SK-N-SH (cell line): ENCODE measurements around the gene NTSR2. TPM values are rescaled to one million over a fixed set of nuclear protein-coding genes. Genes with fewer than 3 reads are reported as not detected.

Experiments used
- CTCF ChIA-PET: fragments of 300-600, 350-600 bp; formaldehyde crosslinking; extraction: SDS; loops from one replicate; lab custom pipeline; 2021; lab: Yijun Ruan, JAX
- POLR2A ChIA-PET: fragments of 350-600 bp; sonication (Branson Sonifier 250); formaldehyde crosslinking; extraction: SDS; loops from one replicate; lab custom pipeline; 2020; ENCODE audit warnings: antibody characterized with exemption, inconsistent platforms; lab: Yijun Ruan, JAX
- DNase-seq: peaks from one replicate; pipeline ENCODE4 v3.0.0; 2012
- H2AFZ ChIP-seq: fragments of 200-600 bp; sonication (generic); 2 replicates; pipeline ENCODE4 v1.8.1; 2016; ENCODE audit warnings: antibody characterized with exemption, mild to moderate bottlenecking, low read depth
- H3F3A ChIP-seq: fragments of 200-600 bp; sonication (generic); replicated peaks from 2 replicates; pipeline ENCODE3; 2016; ENCODE audit warnings: antibody characterized with exemption, mild to moderate bottlenecking; ENCODE audit not compliant: insufficient read depth
- H3K27ac ChIP-seq, 2 experiments: fragments of 200-500 bp in 1 of 2; fragments of 200-600 bp in 1 of 2; sonication (Bioruptor generic) in 1 of 2; sonication (generic), shearing (Covaris generic) in 1 of 2; 2 replicates each; pipeline versions ENCODE4 v1.5.1 to v1.6.1; 2014 to 2016; ENCODE audit warnings: low read depth in 2 of 2, inconsistent platforms in 1 of 2, low read length in 1 of 2, mild to moderate bottlenecking in 1 of 2, mixed read lengths in 1 of 2
- H3K27me3 ChIP-seq: fragments of 200-600 bp; sonication (generic), shearing (Covaris generic); 2 replicates; pipeline ENCODE4 v1.6.1; 2016; ENCODE audit warnings: mixed run types; ENCODE audit not compliant: insufficient read depth
- H3K36me3 ChIP-seq, 2 experiments: fragments of 200-500 bp in 1 of 2; fragments of 200-600 bp in 1 of 2; sonication (Bioruptor generic) in 1 of 2; sonication (generic) in 1 of 2; replicated peaks in 1 of 2; 2 replicates each; pipeline versions ENCODE3 to v1.5.1; 2014 to 2016; ENCODE audit warnings: low read length in 1 of 2, mild to moderate bottlenecking in 1 of 2; ENCODE audit not compliant: insufficient read depth in 2 of 2, control insufficient read depth in 1 of 2
- H3K4me1 ChIP-seq, 2 experiments: fragments of 200-500 bp in 1 of 2; fragments of 200-600 bp in 1 of 2; sonication (Bioruptor generic) in 1 of 2; sonication (generic), shearing (Covaris generic) in 1 of 2; 2 replicates each; pipeline versions ENCODE4 v1.5.1 to v1.6.1; 2014 to 2016; ENCODE audit warnings: low read depth in 1 of 2, low read length in 1 of 2, mixed run types in 1 of 2; ENCODE audit not compliant: insufficient read depth in 2 of 2, control insufficient read depth in 1 of 2
- H3K4me2 ChIP-seq: fragments of 200-600 bp; sonication (generic), shearing (Covaris generic); 2 replicates; pipeline ENCODE4 v1.6.1; 2017; ENCODE audit warnings: mixed run types
- H3K4me3 ChIP-seq, 2 experiments: fragments of 200-500 bp in 1 of 2; fragments of 200-600 bp in 1 of 2; sonication (Bioruptor generic) in 1 of 2; sonication (generic), shearing (Covaris generic) in 1 of 2; 2 replicates each; pipeline versions ENCODE4 v1.5.1 to v1.8.1; 2014 to 2016; ENCODE audit warnings: low read depth in 2 of 2, inconsistent platforms in 1 of 2, low read length in 1 of 2, mild to moderate bottlenecking in 1 of 2, mixed read lengths in 1 of 2, moderate library complexity in 1 of 2
- H3K79me2 ChIP-seq: fragments of 200-600 bp; sonication (generic); 2 replicates; pipeline ENCODE4 v1.8.1; 2017; ENCODE audit warnings: mild to moderate bottlenecking; ENCODE audit not compliant: insufficient read depth
- H3K9ac ChIP-seq: fragments of 200-600 bp; sonication (generic); 2 replicates; pipeline ENCODE4 v1.6.1; 2017; ENCODE audit warnings: mixed run types
- H3K9me2 ChIP-seq: fragments of 200-600 bp; sonication (generic); 2 replicates; pipeline ENCODE4 v1.6.1; 2017; ENCODE audit warnings: mixed run types
- H3K9me3 ChIP-seq: fragments of 200-600 bp; sonication (generic); 2 replicates; pipeline ENCODE4 v1.6.1; 2017; ENCODE audit warnings: mixed run types, mild to moderate bottlenecking, moderate library complexity
- H4K20me1 ChIP-seq: fragments of 200-600 bp; sonication (generic); 2 replicates; pipeline ENCODE4 v1.6.1; 2017; ENCODE audit warnings: mild to moderate bottlenecking, mixed run types; ENCODE audit not compliant: insufficient read depth
- FOXJ3 ChIP-seq: sonication (generic); formaldehyde crosslinking; IDR thresholded peaks from 2 replicates; pipeline ENCODE4 v1.5.1; 2020; ENCODE audit warnings: mild to moderate bottlenecking, missing genetic modification reagents
- JUND ChIP-seq: IDR thresholded peaks from 2 replicates; pipeline ENCODE4 v1.4.0; 2012
- MAX ChIP-seq: IDR thresholded peaks from 2 replicates; pipeline ENCODE4 v1.4.0; 2012; ENCODE audit warnings: low read depth
- NFIC ChIP-seq: IDR thresholded peaks from 2 replicates; pipeline ENCODE4 v1.4.0; 2012; ENCODE audit warnings: borderline replicate concordance
- NRF1 ChIP-seq: IDR thresholded peaks from 2 replicates; pipeline ENCODE4 v1.6.1; 2012; ENCODE audit warnings: low read depth, mild to moderate bottlenecking, low read length
- POLR2AphosphoS5 ChIP-seq: IDR thresholded peaks from 2 replicates; pipeline ENCODE4 v1.6.1; 2012; ENCODE audit warnings: low read depth, low read length
- RCOR1 ChIP-seq: fragments of 150-350 bp; IDR thresholded peaks from 2 replicates; pipeline ENCODE4 v1.6.1; 2017; ENCODE audit warnings: antibody characterized with exemption, low read length
- SMC3 ChIP-seq: IDR thresholded peaks from 2 replicates; pipeline ENCODE4 v1.6.1; 2012; ENCODE audit warnings: low read depth, low read length, improper control_type of control experiment
- TEAD4 ChIP-seq: IDR thresholded peaks from 2 replicates; pipeline ENCODE4 v1.4.0; 2012; ENCODE audit warnings: mild to moderate bottlenecking, borderline replicate concordance; ENCODE audit not compliant: insufficient read depth
- YY1 ChIP-seq: IDR thresholded peaks from 2 replicates; pipeline ENCODE4 v1.4.0; 2012; ENCODE audit warnings: low read depth, mild to moderate bottlenecking
- WGBS: methylation state at CpG from one replicate; pipeline ENCODE4 v1.1.6; 2017; ENCODE audit warnings: low lambda C conversion rate; 5-methylcytosine and 5-hydroxymethylcytosine counted together
- polyA plus RNA-seq, 3 experiments: library from polyadenylated mRNA; depleted of rRNA; stranded (reverse); fragments of >200 nt; gene quantifications; 2 replicates each; pipeline ENCODE4 v1.2.3, GENCODE V29; 2012
- TF ChIP-seq, protein P1 (sequence below): IDR thresholded peaks from 2 replicates; pipeline ENCODE4 v1.6.1; 2012; ENCODE audit warnings: mild to moderate bottlenecking, low read depth, low read length, moderate library complexity

NTSR2 gene
- polyA plus RNA-seq, 1 of the 3 experiments (the other 2 are of a cell fraction): not detected

GRCh38 chr2:11616097-11616687 lies 53.8 kb downstream of the NTSR2 start:
- H3K79me2 ChIP-seq: no peaks in the 10 kb centered on the region
- H3K9ac ChIP-seq: no peak overlapping the region
- no peak overlapping the region for H3K27ac ChIP-seq
- peaks cover 0 to 2% of the 10 kb centered on the region in 2 experiments for H3K36me3 ChIP-seq
- H3K9me2 ChIP-seq: no peaks in the 10 kb centered on the region
- no peaks in the 10 kb centered on the region for H4K20me1 ChIP-seq
- 69% methylated on average over 14 of the region's 14 CpGs for WGBS
- peaks cover 0 to 5% of the 10 kb centered on the region in 2 experiments; a peak in 1 of 4 replicates for H3K4me1 ChIP-seq
- no peak overlapping the region for H3K4me3 ChIP-seq
- H3K9me3 ChIP-seq: no peaks in the 10 kb centered on the region
- ChIA-PET CTCF (interaction anchor here (1.8 kb wide), 1 partner anchor 34 kb away, joined by 8 read pairs; no protein-coding TSS in a partner anchor), POLR2A (no interaction called here)
- no peak overlapping the region for H3K4me2 ChIP-seq
- DNase-seq: no peak
- H3F3A ChIP-seq: no peaks in the 10 kb centered on the region
- no peak overlapping the region for H2AFZ ChIP-seq
- TF ChIP-seq POLR2AphosphoS5: no peak
- TF ChIP-seq JUND: no peak
- TF ChIP-seq, protein P1, sequence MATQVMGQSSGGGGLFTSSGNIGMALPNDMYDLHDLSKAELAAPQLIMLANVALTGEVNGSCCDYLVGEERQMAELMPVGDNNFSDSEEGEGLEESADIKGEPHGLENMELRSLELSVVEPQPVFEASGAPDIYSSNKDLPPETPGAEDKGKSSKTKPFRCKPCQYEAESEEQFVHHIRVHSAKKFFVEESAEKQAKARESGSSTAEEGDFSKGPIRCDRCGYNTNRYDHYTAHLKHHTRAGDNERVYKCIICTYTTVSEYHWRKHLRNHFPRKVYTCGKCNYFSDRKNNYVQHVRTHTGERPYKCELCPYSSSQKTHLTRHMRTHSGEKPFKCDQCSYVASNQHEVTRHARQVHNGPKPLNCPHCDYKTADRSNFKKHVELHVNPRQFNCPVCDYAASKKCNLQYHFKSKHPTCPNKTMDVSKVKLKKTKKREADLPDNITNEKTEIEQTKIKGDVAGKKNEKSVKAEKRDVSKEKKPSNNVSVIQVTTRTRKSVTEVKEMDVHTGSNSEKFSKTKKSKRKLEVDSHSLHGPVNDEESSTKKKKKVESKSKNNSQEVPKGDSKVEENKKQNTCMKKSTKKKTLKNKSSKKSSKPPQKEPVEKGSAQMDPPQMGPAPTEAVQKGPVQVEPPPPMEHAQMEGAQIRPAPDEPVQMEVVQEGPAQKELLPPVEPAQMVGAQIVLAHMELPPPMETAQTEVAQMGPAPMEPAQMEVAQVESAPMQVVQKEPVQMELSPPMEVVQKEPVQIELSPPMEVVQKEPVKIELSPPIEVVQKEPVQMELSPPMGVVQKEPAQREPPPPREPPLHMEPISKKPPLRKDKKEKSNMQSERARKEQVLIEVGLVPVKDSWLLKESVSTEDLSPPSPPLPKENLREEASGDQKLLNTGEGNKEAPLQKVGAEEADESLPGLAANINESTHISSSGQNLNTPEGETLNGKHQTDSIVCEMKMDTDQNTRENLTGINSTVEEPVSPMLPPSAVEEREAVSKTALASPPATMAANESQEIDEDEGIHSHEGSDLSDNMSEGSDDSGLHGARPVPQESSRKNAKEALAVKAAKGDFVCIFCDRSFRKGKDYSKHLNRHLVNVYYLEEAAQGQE: peak; percentile 83; the same call in 1 of the 2 replicates
- no peak for TF ChIP-seq NFIC
- H3K27me3 ChIP-seq: no peaks in the 10 kb centered on the region

GRCh38 chr2:11615209-11615608 lies 54.8 kb downstream of the NTSR2 start:
- POLR2A ChIA-PET: no interaction called here
- WGBS: 67% methylated on average over 3 of the region's 3 CpGs

More at GRCh38 chr2:11615209-11615608, 54.8 kb downstream of the NTSR2 start:
- H3K4me1 ChIP-seq: no peaks in the 10 kb centered on the region
- H3K27me3 ChIP-seq: no peaks in the 10 kb centered on the region
- H3F3A ChIP-seq: no peaks in the 10 kb centered on the region
- H3K36me3 ChIP-seq: no peaks in the 10 kb centered on the region
- CTCF ChIA-PET: interaction anchor here (1.2 to 1.8 kb wide), 4 partner anchors 10 to 35 kb away, joined by 3 to 8 read pairs (median 4); no protein-coding TSS in a partner anchor
- TF ChIP-seq, protein P1: peak; percentile 81
- TF ChIP-seq YY1 (no peak), MAX (no peak), SMC3 (no peak), RCOR1 (no peak), NRF1 (no peak), TEAD4 (no peak), FOXJ3 (CRISPR knock-in tag) (no peak)
- H4K20me1 ChIP-seq: no peaks in the 10 kb centered on the region
- no peak overlapping the region for H2AFZ ChIP-seq
- no peaks in the 10 kb centered on the region for H3K9me3 ChIP-seq
- no peak overlapping the region for H3K9ac ChIP-seq
- no peak overlapping the region for H3K4me3 ChIP-seq
- H3K4me2 ChIP-seq: no peak overlapping the region
- no peaks in the 10 kb centered on the region for H3K79me2 ChIP-seq
- no peaks in the 10 kb centered on the region for H3K9me2 ChIP-seq
- no peak for DNase-seq
- no peak overlapping the region for H3K27ac ChIP-seq
